H9 (cell line): ENCODE measurements around the gene LCE1C. TPM values are rescaled to one million over a fixed set of nuclear protein-coding genes. Genes with fewer than 3 reads are reported as not detected.

Experiments used
- DNase-seq: peaks from one replicate; pipeline ENCODE4 v3.0.0-alpha.2; 2017
- H2AFZ ChIP-seq: one replicate; pipeline ENCODE4 v1.6.1; 2013; ENCODE audit warnings: mild to moderate bottlenecking, low read length, control low read depth, moderate library complexity
- H2AK5ac ChIP-seq: 2 replicates; pipeline ENCODE4 v1.6.1; 2013; ENCODE audit warnings: low read length, control low read depth, mixed read lengths; ENCODE audit not compliant: insufficient read length
- H2BK120ac ChIP-seq: one replicate; pipeline ENCODE4 v1.6.1; 2013; ENCODE audit warnings: low read depth, mild to moderate bottlenecking, low read length, control low read depth, inconsistent platforms; ENCODE audit not compliant: poor library complexity, severe bottlenecking
- H2BK12ac ChIP-seq: 2 replicates; pipeline ENCODE4 v1.6.1; 2013; ENCODE audit warnings: low read length, control low read depth, mixed read lengths, low read depth; ENCODE audit not compliant: insufficient read length
- H2BK15ac ChIP-seq: 2 replicates; pipeline ENCODE4 v1.6.1; 2013; ENCODE audit warnings: low read depth, low read length, control low read depth
- H2BK20ac ChIP-seq: one replicate; pipeline ENCODE4 v1.6.1; 2013; ENCODE audit warnings: low read depth, mild to moderate bottlenecking, low read length, control low read depth, inconsistent platforms; ENCODE audit not compliant: poor library complexity, severe bottlenecking
- H2BK5ac ChIP-seq: 2 replicates; pipeline ENCODE4 v1.6.1; 2013; ENCODE audit warnings: low read length, control low read depth, mixed read lengths; ENCODE audit not compliant: insufficient read length
- H3K14ac ChIP-seq: 2 replicates; pipeline ENCODE4 v1.6.1; 2013; ENCODE audit warnings: low read length, control low read depth; ENCODE audit not compliant: insufficient read depth
- H3K18ac ChIP-seq: 2 replicates; pipeline ENCODE4 v1.6.1; 2013; ENCODE audit warnings: low read depth, mild to moderate bottlenecking, mixed read lengths, low read length, control low read depth; ENCODE audit not compliant: insufficient read length
- H3K23ac ChIP-seq: 2 replicates; pipeline ENCODE4 v1.6.1; 2013; ENCODE audit warnings: low read length, control low read depth, mixed read lengths, low read depth; ENCODE audit not compliant: insufficient read length
- H3K23me2 ChIP-seq: 2 replicates; pipeline ENCODE4 v1.6.1; 2013; ENCODE audit warnings: low read depth, mild to moderate bottlenecking, mixed read lengths, low read length, control low read depth; ENCODE audit not compliant: insufficient read length, poor library complexity, severe bottlenecking
- H3K27ac ChIP-seq: 2 replicates; pipeline ENCODE4 v1.5.1; 2013; ENCODE audit warnings: low read length, control low read depth, mixed read lengths, low read depth; ENCODE audit not compliant: insufficient read length
- H3K27me3 ChIP-seq: 2 replicates; pipeline ENCODE4 v1.6.1; 2013; ENCODE audit warnings: low read length, control low read depth, inconsistent platforms; ENCODE audit not compliant: insufficient read depth
- H3K4ac ChIP-seq: 2 replicates; pipeline ENCODE4 v1.6.1; 2013; ENCODE audit warnings: low read depth, mild to moderate bottlenecking, control low read depth, inconsistent platforms, low read length, moderate library complexity
- H3K4me1 ChIP-seq: 2 replicates; pipeline ENCODE4 v1.6.1; 2013; ENCODE audit warnings: low read length, control low read depth, inconsistent platforms; ENCODE audit not compliant: insufficient read depth
- H3K4me2 ChIP-seq: 2 replicates; pipeline ENCODE4 v1.6.1; 2013; ENCODE audit warnings: low read length, control low read depth, mixed read lengths; ENCODE audit not compliant: insufficient read length, insufficient read depth
- H3K56ac ChIP-seq: 2 replicates; pipeline ENCODE4 v1.6.1; 2013; ENCODE audit warnings: low read depth, mild to moderate bottlenecking, mixed read lengths, low read length, control low read depth; ENCODE audit not compliant: insufficient read length
- H3K79me1 ChIP-seq: 2 replicates; pipeline ENCODE4 v1.6.1; 2013; ENCODE audit warnings: low read depth, mild to moderate bottlenecking, moderate library complexity, low read length, control low read depth, inconsistent platforms; ENCODE audit not compliant: insufficient read depth, poor library complexity, severe bottlenecking
- H3K79me2 ChIP-seq: 2 replicates; pipeline ENCODE4 v1.6.1; 2013; ENCODE audit warnings: low read length, control low read depth, inconsistent platforms; ENCODE audit not compliant: insufficient read depth
- H3K9ac ChIP-seq: 2 replicates; pipeline ENCODE4 v1.6.1; 2013; ENCODE audit warnings: low read length, control low read depth, mixed read lengths; ENCODE audit not compliant: insufficient read length; ENCODE audit errors: extremely low read depth
- H3K9me3 ChIP-seq: one replicate; pipeline ENCODE4 v1.6.1; 2013; ENCODE audit warnings: low read depth, low read length, inconsistent platforms; ENCODE audit not compliant: control insufficient read depth
- H3T11ph ChIP-seq: one replicate; pipeline ENCODE4 v1.6.1; 2013; ENCODE audit warnings: mild to moderate bottlenecking, low read length, control low read depth, inconsistent platforms
- H4K20me1 ChIP-seq: one replicate; pipeline ENCODE4 v1.6.1; 2013; ENCODE audit not compliant: control insufficient read depth, insufficient read length, insufficient read depth
- H4K5ac ChIP-seq: 2 replicates; pipeline ENCODE4 v1.6.1; 2013; ENCODE audit warnings: low read depth, mild to moderate bottlenecking, mixed read lengths, low read length, control low read depth; ENCODE audit not compliant: insufficient read length
- H4K8ac ChIP-seq: replicated peaks from 2 replicates; pipeline ENCODE4 v1.6.1; 2013; ENCODE audit warnings: low read length, control low read depth, mixed read lengths, low read depth; ENCODE audit not compliant: insufficient read length
- H4K91ac ChIP-seq: 2 replicates; pipeline ENCODE4 v1.6.1; 2013; ENCODE audit warnings: low read depth, mild to moderate bottlenecking, moderate library complexity, mixed read lengths, low read length, control low read depth; ENCODE audit not compliant: insufficient read length
- H3K27ac Mint-ChIP-seq, 3 experiments: 2 replicates in 2 of 3; 3 replicates in 1 of 3; pipeline ENCODE4 v1.8.0; 2020 to 2021; ENCODE audit warnings: mixed read lengths in 3 of 3, mild to moderate bottlenecking in 1 of 3, moderate library complexity in 1 of 3
- H3K27me3 Mint-ChIP-seq: 2 replicates; pipeline ENCODE4 v1.8.0; 2021; ENCODE audit warnings: low read depth, mild to moderate bottlenecking, moderate library complexity, mixed read lengths
- H3K36me3 Mint-ChIP-seq, 3 experiments: 2 replicates in 2 of 3; 3 replicates in 1 of 3; pipeline ENCODE4 v1.8.0; 2020 to 2021; ENCODE audit warnings: low read depth in 3 of 3, mixed read lengths in 3 of 3; ENCODE audit not compliant: insufficient read depth in 1 of 3
- H3K4me1 Mint-ChIP-seq, 2 experiments: 2 replicates each; pipeline ENCODE4 v1.8.0; 2020; ENCODE audit warnings: mixed read lengths in 2 of 2
- H3K4me3 Mint-ChIP-seq, 2 experiments: 2 replicates in 1 of 2; 3 replicates in 1 of 2; pipeline ENCODE4 v1.8.0; 2020 to 2021; ENCODE audit warnings: mild to moderate bottlenecking in 2 of 2, mixed read lengths in 2 of 2, moderate library complexity in 1 of 2
- H3K9me3 Mint-ChIP-seq, 2 experiments: 2 replicates in 1 of 2; 3 replicates in 1 of 2; pipeline ENCODE4 v1.8.0; 2020; ENCODE audit warnings: mild to moderate bottlenecking in 2 of 2, mixed read lengths in 2 of 2, moderate library complexity in 1 of 2
- WGBS: extraction: QIAGEN DNeasy Blood & Tissue Kit; methylation state at CpG from one replicate; pipeline ENCODE4 v1.1.7; 2013; ENCODE audit warnings: missing lambda C conversion rate, low lambda C conversion rate, mixed read lengths; ENCODE audit not compliant: insufficient read length; ENCODE audit errors: extremely low coverage; 5-methylcytosine and 5-hydroxymethylcytosine counted together
- total RNA-seq: library from RNA; stranded (reverse); gene quantifications from 2 replicates; pipeline ENCODE4 v1.2.1, GENCODE V29; 2021
- TF ChIP-seq, protein P1 (sequence below): fragments of 200-600 bp; sonication (generic); conservative IDR thresholded peaks from 3 replicates; pipeline ENCODE4 v1.8.0; 2021; ENCODE audit warnings: antibody characterized with exemption, mild to moderate bottlenecking

The LCE1C gene
- total RNA-seq, 1 experiment from 2014 or later = not detected

DNA sequence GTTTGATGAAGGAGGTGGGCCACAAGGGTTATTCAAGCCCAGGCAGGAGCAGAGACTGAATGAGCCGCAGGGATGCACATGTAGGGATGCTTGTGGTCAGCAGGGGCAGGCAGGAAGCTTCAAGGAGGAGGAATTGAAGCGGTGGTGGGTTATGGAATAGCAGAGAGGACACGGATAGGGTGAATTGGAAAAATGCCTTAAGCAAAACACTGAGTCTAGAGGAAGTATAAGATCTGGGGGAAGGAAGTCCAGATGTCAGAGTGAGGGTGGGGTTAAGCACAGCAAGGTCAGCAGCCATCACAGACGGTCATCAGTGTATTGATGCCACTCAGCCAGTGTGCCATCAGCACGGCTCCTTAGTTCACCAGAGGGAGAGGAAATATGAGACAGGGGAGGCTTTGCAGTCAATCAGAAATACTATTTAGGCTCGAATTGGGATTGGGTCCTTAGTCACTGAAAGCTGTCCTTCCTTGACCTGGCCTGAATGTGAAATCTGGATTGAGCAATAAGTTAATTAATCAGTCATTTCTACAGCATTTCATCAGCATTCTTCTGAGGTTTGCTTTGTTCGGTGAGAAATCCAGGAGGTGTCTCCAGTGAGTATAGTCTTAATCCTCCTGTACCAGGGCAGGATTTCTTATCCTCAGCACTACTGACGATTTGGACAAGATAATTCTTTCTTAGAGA is 37.5 kb downstream of the LCE1C start:
- peaks cover 78% of the 10 kb centered on the region for H3K9me3 ChIP-seq
- no peaks in the 10 kb centered on the region for H3K27me3 ChIP-seq
- no peak overlapping the region for H3K9ac ChIP-seq
- no peak overlapping the region for H3K18ac ChIP-seq
- H3K23me2 ChIP-seq = no peaks in the 10 kb centered on the region
- no peak overlapping the region for H2BK120ac ChIP-seq
- no peaks in the 10 kb centered on the region for H3K79me2 ChIP-seq
- H4K8ac ChIP-seq = no peak overlapping the region
- no peak overlapping the region for H3K14ac ChIP-seq
- no peaks in the 10 kb centered on the region for H3K4me1 Mint-ChIP-seq
- no peaks in the 10 kb centered on the region for H3K79me1 ChIP-seq
- no peak overlapping the region for H2AFZ ChIP-seq
- H3K27ac Mint-ChIP-seq = no peak overlapping the region
- no peak overlapping the region for H3K27ac ChIP-seq
- no peak for DNase-seq
- TF ChIP-seq, protein P1, sequence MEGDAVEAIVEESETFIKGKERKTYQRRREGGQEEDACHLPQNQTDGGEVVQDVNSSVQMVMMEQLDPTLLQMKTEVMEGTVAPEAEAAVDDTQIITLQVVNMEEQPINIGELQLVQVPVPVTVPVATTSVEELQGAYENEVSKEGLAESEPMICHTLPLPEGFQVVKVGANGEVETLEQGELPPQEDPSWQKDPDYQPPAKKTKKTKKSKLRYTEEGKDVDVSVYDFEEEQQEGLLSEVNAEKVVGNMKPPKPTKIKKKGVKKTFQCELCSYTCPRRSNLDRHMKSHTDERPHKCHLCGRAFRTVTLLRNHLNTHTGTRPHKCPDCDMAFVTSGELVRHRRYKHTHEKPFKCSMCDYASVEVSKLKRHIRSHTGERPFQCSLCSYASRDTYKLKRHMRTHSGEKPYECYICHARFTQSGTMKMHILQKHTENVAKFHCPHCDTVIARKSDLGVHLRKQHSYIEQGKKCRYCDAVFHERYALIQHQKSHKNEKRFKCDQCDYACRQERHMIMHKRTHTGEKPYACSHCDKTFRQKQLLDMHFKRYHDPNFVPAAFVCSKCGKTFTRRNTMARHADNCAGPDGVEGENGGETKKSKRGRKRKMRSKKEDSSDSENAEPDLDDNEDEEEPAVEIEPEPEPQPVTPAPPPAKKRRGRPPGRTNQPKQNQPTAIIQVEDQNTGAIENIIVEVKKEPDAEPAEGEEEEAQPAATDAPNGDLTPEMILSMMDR = no peak
- H3K36me3 Mint-ChIP-seq = peaks cover 8 to 21% (median 13%) of the 10 kb centered on the region in 3 experiments; a peak in 6 of 7 replicates
- no peak overlapping the region for H2BK20ac ChIP-seq
- no CpG with 5 or more reads among the region's 8 CpGs for WGBS
- H2AK5ac ChIP-seq = no peak overlapping the region
- H4K20me1 ChIP-seq = no peaks in the 10 kb centered on the region
- H3K4ac ChIP-seq = no peak overlapping the region
- H3K4me3 Mint-ChIP-seq = no peak overlapping the region
- H3K23ac ChIP-seq = no peak overlapping the region
- no peak overlapping the region for H4K5ac ChIP-seq
- no peaks in the 10 kb centered on the region; the same call in 1 of the 2 replicates for H3K27me3 Mint-ChIP-seq
- H3T11ph ChIP-seq = no peak overlapping the region
- H3K4me2 ChIP-seq = no peak overlapping the region
- H3K56ac ChIP-seq = no peak overlapping the region
- H2BK15ac ChIP-seq = no peak overlapping the region
- no peak overlapping the region for H2BK5ac ChIP-seq
- H3K4me1 ChIP-seq = no peaks in the 10 kb centered on the region
- H4K91ac ChIP-seq = no peak overlapping the region
- peaks cover 88 to 92% of the 10 kb centered on the region in 2 experiments for H3K9me3 Mint-ChIP-seq
- no peak overlapping the region for H2BK12ac ChIP-seq
